Stimulated activated CD8-positive, alpha-beta memory T cell treated with anti-CD3 and anti-CD28 coated beads, Interleukin-15, amount 100 ng/mL, for 24 hours (primary cell): ENCODE results near the gene SDHAF3.
"Not testable (repeated sequence)": the region's sequence is repeated elsewhere in the genome, so short reads cannot be mapped to it uniquely, and the experiment has no call there.

Experiments used
- DNase-seq: peaks from one replicate; pipeline ENCODE4 v3.0.0-alpha.2; 2020; ENCODE audit warnings: low read depth

Gene SDHAF3

DNA sequence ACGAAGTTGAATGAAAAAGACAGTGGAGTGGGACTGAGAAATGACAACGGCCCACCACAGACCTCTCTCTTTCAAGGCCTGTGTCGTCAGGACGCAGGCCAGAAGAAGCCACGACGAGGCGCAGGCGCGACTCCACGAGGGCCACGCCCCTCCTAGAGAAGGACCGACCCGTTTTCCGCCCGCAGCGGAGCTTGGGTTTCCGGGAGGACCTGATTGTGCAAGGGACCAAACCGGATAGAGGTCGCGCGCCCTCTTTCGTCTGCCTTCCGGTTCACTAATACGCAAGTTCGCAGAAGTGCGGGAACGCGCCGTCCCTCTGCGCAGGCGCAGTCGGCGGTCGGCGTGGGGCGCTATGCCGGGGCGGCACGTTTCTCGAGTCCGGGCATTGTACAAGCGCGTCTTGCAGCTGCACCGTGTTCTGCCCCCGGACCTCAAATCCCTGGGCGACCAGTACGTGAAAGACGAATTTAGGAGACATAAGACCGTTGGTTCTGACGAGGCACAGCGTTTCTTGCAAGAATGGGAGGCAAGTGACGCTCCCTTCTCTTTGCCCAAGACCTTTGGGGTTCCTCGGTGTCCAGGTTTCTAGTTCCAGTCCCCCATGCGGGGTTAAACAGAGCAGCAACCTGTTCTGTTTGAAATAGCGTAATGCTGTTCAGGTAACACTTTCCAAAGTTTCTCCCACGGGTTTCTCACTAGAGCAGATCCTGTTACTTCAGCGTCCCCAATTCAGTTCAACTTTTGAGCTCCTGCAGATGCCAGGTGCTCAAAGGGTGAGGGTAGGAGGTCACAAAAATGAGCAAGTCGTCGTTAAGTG is at the start of gene SDHAF3:
Gene SDHAF3 (plus strand): TSS at position 327 of the 817 bp plus-strand sequence. CDS start 26 bp downstream, at position 353.
- peak; percentile 97 for DNase-seq

DNA sequence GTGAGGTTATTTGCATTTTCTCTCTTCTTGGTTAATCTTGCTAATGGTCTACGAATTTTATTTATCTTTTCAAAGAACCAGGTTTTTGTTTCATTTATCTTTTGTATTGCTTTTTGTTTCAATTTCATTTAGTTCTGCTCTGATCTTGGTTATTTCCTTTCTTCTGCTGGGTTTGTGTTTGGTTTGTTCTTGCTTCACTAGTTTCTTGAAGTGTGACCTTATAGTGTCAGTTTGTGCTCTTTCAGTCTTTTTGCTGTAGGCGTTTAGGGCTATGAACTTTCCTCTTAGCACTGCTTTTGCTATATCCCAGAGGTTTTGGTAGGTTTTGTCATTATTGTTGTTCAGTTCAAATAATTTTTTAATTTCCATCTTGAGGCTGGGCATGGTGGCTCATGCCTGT is 45.5 kb upstream of the SDHAF3 start:
- not testable (repeated sequence) for DNase-seq

DNA sequence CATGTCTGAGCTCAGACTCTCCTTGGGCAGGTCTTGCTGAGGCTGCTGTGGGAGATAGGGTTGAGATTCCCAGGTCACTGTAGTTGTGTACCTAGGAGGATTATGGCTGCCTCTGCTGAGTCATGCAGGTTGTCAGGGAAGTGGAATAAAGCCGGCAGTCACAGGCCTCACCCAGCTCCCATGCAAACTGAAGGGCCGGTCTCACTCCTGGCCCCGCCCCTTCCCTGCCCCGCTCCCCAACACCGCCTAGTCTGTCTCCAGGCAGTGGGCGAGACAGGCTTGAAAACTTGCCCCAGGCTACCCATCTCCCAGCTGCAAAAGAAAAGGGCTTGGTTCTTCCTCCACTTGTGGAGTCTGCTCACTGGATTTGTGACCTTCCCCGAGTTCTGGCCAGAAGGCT is 41.6 kb upstream of the SDHAF3 start:
- DNase-seq = no peak

DNA sequence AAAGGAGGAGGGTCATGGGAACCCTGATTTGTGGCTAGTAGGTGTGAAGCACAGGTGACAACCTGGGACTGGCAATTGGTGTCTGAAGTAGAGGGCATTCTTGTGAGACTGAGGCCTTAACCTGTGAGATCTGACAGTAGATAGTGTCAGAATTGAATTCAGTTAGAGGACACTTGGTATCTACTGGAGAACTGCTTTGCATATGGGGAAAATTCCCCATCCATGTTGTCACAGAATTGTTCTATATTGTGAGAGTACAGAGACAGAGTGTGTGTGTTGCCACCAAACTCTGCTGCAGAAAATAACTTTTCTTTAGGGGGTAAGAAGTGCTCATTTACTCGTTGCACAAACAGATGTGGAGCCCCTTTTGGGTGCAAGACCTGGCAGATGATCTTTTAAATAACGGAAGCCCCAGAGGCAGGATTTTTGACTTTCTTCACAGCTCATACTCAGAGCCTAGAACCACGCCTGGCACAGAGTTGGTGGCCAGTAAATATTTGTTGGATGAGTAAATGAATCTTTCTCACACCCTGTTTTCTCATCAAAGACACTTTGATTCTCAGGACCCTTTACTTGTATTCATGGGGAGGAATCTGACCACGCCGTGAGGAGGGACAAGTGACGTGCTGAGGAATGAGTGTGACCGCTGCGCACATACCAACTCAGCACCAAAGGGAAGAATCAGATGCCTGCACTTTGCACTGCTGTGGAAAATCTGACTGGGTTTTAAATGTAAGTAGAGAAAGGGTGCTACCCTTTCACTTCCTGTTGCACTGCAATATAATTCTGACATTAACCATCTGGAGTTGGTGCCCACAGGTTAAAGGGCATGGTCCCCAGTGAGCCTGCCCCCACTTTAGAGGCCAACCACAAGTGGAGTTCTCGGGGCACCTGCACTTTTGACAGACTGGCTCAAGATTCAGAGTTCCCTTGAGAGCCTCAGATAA is 39.2 kb upstream of the SDHAF3 start:
- DNase-seq = no peak

DNA sequence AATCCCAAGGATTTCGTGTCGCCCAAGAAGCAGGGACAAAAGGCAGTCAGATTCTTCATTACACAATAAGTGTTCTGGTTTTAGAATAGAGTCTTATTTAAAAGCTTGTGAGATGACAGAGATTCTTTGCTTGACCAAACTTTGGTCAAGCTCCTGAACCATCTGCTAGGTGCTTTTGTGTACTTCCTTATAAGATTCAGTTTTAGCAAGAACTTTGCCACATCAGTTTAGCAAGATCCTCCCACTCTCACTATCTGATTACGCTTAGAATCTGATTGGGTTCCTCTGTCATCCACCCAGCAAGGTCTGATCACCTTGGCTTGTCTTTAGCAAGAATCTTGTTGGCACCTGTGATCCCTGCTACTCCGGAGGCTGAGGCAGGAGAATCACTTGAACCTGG is 38.2 kb upstream of the SDHAF3 start:
- DNase-seq = no peak

DNA sequence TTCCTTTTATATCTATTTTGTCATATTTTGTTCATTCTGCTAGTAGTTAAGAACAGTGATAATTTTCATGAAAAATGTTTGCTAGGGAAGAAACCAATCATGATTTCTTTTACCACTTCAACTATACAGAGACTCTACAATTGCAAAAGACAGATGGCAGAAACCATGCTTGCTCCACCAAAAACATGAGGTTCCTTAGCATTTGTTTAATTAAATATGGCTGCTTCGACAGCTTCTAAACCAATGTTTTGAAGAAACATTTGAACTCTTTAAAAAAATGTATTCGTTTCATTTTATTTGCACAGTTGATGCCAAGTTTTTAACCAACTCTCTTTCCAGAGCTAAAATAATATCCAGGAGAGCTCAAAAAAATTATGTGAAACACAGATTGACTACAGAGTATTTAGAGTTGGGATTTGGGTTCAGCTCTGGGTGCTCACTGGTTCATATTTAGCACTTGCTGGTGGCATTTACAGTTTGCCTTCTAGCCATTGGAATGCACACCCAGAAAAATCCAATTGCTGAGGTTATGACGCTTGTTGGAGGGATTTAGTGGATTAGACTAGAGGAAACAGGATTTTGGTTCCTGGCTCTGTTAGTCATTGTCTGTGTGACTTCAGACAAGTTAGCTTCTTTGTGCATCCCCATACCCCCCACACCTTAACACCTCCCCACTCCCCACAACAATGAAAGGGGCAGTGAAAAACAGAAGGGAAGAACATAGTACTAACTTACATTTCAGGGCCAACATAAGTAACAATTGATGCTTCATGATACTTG is 35.8 kb upstream of the SDHAF3 start:
- no peak for DNase-seq

DNA sequence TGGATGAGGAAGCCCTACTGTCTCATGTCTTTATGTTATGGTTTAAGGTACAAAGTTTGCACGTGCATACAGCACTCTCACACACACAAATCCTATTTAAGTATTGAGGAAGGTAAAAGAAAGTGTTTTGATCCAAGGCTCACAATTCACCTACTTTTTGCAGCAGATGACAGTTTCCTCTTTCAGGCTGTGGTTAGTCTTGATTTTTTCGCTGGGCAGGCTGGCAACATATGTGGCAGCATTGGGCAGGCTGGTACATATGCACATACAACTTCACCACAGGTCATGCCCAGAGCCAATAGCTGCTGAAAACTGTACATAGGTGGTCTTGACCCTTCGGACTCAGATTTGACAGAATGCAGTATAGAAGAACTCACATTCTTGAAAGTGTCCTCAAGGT is 29.1 kb upstream of the SDHAF3 start:
- DNase-seq = no peak

DNA sequence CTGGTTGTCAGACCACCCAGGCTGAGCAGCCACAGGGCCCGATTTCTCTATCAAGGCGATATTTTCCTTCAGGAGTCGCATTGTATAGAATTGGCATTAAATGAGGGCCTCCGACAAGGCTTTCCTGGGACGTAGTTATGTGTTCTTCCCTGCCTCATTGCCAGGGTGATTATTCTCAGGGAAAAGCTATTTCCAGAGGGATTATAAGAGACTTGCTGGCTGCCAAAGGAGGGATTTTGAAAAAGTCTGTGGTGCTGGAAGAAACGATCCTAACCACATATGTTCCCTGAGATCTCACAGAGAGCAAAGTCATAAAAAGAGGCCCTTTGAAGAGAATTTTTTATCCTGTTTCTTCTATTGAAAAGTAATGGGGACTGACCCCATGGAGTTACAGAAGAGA is 27.7 kb upstream of the SDHAF3 start:
- no peak for DNase-seq

DNA sequence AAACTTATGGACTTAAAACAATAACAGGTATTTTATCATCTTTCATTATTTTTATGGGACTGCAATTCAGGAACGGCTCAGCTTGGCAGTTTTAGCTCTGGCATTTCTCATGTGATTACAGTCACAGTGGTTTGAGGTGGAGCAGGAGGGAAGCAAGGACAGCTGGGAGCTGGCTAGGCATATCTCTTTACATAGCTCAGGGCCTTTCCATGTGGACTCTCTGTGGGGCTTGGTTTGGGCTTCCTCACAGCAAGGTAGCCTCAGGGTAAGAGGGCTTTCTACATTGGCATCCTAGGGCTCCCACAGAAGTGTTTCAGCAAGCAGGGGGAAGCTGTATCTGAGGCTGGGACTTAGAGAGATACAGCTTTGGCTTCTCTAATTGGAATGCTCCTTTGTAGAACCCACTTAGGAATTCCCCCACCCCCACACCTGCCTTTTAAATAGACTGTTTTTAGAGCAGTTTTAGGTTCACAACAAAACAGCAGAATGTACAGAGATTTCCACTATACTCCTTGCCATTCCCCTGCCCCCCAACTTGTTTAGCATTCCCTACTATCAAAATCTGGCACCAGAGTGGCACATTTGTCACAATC is 26.6 kb upstream of the SDHAF3 start:
- DNase-seq = no peak

DNA sequence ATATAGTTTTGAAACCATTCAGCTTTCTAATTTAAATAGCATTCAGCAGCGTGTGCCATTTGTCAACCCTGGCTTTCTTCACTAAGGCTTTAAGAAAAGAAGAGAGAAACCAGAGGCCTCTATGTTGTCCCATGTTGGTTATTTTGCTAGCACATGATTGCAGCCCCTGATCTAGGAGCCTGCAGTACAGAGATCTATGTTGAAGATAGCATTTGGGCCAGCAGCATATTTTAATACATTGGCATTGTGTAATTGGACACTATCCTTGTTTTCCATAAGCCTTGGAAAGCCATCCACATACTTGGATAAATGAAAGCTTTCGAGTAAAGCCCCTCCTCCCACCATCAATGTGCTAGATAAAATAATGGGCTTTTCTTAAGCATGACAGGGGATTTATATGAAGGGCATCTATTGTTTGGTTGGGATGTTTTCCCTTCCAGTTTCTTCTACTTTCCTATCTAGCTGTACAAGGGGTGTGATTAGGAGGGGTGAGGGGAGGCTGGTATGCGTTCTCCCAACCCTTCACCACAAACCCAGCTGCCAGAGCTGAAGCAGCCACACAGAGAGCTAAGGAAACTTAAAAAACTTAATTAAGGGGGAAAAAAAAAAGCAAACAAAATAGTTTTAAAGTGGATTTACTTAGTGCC is 23.1 kb upstream of the SDHAF3 start:
- DNase-seq = no peak

DNA sequence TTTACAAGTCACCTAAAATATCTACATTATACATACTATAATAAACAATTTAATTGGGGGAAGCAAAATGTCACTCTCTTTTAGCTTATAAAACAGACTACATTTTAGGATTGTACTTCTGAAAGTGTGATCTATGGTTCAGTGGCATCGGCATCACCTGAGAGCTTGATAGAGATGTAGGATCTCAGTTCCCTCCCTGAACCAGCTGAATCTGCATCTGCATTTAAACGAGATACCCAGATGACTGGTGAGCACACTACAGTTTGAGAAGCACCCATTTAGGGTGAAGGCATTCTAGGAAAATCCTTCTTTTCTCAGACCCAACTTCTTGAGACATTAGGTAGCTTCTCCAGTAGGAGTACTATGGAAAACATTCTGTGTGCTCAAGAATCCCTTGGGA is 21.5 kb upstream of the SDHAF3 start:
- no peak for DNase-seq

DNA sequence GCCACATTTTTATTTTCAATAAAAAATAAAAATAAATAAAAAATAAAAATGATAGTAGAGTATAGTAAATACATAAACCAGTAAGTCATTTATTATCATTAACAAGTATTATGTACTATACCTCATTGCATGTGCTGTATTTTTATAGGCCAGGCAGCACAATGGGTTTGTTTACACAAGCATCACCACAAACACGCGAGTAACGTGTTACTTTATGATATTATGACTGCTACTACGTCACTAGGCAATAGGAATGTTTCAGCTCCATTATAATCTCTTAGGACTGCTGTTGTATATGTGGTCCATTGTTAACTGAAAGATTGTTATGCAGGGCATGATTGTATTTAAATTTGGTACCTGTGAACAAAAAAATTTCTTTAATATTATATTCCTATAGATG is 20.8 kb upstream of the SDHAF3 start:
- DNase-seq = no peak

DNA sequence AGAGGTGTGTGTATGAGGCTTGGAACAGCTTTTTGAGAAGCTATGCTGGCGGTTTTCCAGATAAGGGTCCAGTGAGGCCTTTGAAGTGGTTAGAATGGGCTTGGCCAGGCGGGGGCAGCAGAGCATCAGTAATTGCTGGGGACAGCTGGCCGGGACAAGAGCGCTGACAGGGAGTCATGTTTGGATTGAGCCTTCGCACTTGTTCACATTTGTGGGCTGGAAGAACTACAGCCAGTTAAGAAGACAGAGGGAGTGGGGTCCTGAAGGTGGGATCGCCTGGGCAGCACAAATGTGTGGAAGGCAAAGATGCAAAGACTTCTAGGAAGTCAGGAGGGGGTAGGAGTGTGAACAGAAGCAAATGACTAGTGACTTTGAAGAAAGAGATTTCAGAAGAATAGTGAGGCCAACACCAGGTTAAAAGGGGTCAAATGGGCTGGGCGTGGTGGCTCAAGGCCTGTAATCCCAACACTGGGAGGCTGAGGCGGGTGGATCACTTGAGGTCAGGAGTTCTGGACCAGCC is 12.7 kb upstream of the SDHAF3 start:
- peak; percentile 32 for DNase-seq

DNA sequence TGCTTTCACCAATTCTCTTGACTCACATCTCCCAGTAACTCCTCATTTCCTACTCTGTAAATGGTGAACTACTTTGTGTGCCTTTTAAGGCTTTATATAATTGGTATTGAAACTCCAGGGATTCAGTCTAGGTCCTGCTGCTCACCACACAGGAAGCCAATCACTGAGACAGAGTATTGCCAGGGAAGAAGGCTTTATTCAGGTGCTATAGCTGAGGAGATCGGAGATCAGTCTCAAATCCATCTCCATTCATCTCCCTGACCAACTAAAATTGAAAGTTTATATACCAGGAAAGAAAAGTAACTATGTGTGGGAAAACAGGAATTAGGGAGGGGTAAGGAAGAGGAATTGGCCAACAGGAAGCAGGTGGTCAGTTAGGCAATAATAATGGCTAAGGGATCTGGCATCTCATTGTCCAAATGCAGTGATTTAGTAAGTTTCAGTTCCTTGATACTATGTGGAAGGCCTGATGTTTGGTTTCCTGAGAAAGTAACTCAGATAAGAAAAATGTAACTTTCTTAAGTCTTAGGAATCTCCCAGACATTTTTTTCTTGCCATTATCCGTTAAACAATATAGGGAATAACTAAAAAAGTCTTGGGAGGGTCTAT is 10.2 kb upstream of the SDHAF3 start:
- DNase-seq = no peak

DNA sequence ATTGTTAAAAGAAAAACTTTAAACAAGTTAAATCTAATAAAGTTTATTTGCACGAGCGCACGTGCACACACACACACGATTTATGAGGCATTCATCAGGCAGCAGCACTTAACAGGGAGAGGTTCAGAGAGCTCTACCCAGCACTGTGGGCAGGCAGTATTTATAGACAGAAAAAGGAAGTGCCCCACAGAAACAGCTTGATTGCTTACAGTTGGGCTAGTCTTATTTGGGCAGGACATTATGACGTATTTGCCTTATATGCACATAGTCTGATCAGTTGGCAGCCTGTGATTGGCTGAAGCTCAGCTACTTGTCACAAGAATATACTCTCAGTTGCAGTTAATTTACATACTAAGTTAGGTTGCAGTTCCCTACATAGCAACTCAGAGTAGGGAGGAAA is 1.2 kb upstream of the SDHAF3 start:
- no peak for DNase-seq

DNA sequence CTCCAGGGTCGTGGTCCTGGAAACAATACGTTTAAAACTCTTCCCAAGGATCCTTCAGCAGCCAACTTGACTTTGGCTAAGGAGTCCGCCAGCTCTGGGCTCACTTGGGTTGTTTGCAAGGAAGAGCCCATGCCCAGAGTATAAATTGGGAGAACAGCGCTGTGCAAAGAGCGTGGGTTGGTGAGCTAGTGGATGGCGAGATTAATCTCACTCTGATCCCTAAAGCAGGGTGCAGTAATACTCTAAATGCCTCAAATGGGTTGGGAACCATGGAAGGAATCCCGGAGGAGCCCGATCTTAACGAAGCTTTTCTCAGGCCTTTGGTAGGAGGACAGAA is 495 bp upstream of the SDHAF3 start:
- DNase-seq = no peak

DNA sequence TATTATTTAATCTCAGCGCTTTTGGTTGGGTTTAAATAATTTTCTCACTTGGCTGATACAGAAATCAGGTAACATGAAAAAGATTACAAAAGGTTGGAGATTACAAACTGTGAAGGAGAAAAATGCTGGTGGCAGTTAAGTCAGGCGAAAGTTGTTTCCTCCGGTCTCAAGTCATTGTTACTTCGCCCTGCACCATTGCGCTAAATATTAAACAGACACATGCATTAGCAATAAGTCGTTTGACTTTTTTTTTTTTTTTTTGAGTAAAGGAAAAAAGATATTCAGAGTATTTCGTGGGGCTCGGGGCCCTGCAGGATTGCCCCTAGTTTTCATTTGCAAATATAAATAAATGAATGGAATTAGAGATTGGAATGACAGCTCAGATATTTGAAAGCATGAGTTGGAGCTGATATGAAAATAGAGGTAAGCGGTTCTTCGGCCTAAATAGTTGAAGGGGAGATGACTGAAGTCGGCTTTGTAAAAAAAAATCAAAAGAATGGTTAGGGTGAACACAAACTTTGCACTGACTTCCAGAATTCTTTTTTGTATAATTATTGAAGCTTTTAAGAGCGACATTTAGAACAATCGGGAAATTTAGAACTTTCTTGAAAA is 914 bp downstream of the SDHAF3 start:
- DNase-seq = no peak

DNA sequence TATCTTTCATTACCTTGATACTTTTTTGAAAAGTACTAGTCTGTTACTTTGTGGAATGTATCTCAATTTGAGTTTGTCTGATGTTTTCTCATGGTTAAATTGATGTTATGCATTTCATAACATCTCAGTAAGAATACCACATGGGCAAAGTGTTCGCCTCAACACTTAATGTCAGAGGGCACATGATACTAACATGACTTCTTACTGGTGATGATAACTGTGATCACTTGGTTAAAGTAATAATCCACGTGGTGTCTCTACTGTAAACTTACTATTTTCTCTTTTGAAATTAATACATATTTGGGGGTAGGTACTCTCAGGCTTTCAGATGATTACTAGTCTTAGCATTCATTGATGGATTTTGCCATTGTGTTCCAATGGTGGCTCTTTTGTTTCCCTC is 2.2 kb downstream of the SDHAF3 start:
- no peak for DNase-seq

DNA sequence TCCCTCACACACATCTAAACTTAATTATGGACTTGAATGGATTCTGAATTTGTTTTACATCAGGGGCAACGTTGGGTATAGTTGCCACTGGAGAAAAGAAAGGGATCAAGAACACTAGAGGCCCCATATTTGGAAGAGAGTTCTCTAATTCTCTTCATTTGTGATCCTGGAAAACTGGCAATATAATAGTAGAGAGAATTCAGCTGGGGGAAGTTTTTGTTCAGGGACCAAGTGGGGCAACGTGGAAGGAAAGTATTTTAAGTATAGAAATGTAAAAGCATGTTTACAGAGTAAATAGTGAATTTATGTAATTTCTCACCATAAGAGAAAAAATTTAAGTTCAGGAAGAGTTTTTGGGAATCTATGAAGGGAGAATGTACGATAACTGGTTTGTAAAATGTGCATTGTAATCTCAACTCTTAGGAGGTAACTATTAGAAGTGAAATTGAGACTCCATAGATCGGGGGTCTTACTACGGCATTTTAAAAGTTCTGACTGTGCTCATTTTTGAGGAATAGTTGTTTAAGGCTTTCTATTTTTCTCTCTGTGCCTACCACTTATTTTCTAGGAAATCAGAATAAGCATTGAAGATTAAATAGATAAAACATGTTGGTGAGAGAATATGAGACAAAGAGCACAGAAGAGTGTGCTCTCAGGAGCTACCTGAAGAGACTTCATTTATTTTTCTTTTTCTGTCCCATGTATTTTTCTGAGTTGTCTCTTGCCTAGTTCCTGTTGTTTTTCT is 3.4 kb downstream of the SDHAF3 start:
- no peak for DNase-seq

DNA sequence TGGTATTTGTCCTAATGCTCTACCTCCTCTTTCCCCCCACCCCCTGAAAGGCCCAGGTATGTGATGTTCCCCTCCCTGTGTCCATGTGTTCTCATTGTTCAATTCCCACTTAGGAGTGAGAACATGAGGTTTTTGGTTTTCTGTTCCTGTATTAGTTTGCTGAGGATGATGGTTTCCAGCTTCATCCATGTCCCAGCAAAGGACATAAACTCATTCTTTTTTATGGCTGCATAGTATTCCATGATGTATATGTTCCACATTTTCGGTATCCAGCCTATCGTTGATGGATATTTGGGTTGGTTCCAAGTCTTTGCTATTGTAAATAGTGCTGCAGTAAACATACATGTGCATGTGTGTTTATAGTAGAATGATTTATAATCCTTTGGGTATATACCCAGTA is 5.6 kb downstream of the SDHAF3 start:
- DNase-seq = not testable (repeated sequence)
